SJCRH30 (cell line): ENCODE data around the gene FRAS1. TPM values are rescaled to one million over a fixed set of nuclear protein-coding genes. Genes with fewer than 3 reads are reported as not detected.
"Not testable (repeated sequence)": the region's sequence is repeated elsewhere in the genome, so short reads cannot be mapped to it uniquely, and the experiment has no call there.

ENCODE experiments used
- DNase-seq, 2 experiments: peaks; one replicate each; pipeline ENCODE4 v3.0.0-alpha.2; 2015 to 2020
- H3K27ac ChIP-seq: fragments of 250-450 bp; sonication (Bioruptor Pico); 2 replicates; pipeline ENCODE4 v1.5.1; 2020; ENCODE audit warnings: mild to moderate bottlenecking, moderate library complexity
- H3K27me3 ChIP-seq: fragments of 250-450 bp; sonication (Bioruptor Pico); 2 replicates; pipeline ENCODE4 v1.5.1; 2020; ENCODE audit warnings: mild to moderate bottlenecking, moderate library complexity
- H3K36me3 ChIP-seq: fragments of 250-450 bp; sonication (Bioruptor Pico); 2 replicates; pipeline ENCODE4 v1.5.1; 2020; ENCODE audit warnings: mild to moderate bottlenecking, moderate library complexity
- H3K4me1 ChIP-seq: fragments of 250-450 bp; sonication (Bioruptor Pico); 2 replicates; pipeline ENCODE4 v1.5.1; 2020; ENCODE audit warnings: mild to moderate bottlenecking, moderate library complexity
- H3K4me3 ChIP-seq: fragments of 250-450 bp; sonication (Bioruptor Pico); 2 replicates; pipeline ENCODE4 v1.5.1; 2020; ENCODE audit warnings: mild to moderate bottlenecking, moderate library complexity
- H3K9me3 ChIP-seq: fragments of 250-450 bp; sonication (Bioruptor Pico); replicated peaks from 2 replicates; pipeline ENCODE4 v1.5.1; 2020; ENCODE audit warnings: mild to moderate bottlenecking, moderate library complexity
- total RNA-seq: library from RNA; depleted of rRNA; stranded (reverse); fragments of >200 nt; shearing (Covaris generic); gene quantifications from 2 replicates; pipeline ENCODE4 v1.2.3, GENCODE V29; 2014

FRAS1 gene
- total RNA-seq, 1 experiment from 2014 or later = 32.8 TPM

- H3K9me3 ChIP-seq = 0 out of 2 replicates have a peak, but pooled peaks cover 8% of the 10 kb centered on the region
- no peaks in the 10 kb centered on the region for H3K27me3 ChIP-seq
- peaks cover 8% of the 10 kb centered on the region; the same call in 1 of the 2 replicates for H3K36me3 ChIP-seq
- DNase-seq = no peak
- H3K4me3 ChIP-seq = no peak overlapping the region
- H3K4me1 ChIP-seq = no peaks in the 10 kb centered on the region
- no peak overlapping the region for H3K27ac ChIP-seq
These were observed 190.6 kb downstream of the FRAS1 start for GRCh38 chr4:78247536-78248285.

DNA sequence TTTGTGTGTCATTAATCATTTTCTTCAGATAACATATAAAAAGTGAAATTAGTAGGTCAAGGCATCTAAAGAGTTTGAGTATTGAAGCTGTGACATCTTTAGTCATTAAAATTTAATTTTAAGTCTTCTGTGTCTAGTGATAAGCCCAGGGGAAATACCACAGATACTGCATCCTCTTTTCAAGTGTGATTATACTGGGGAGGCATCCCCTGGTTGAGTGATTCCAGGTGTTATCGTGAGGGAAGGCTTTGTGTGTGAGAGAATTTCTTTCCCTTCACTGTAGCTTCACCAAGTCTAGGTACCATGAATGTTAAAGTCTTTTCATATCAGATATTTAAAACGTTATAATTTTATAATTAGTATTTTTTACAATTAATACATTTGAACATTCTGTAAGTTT, 193.4 kb downstream of the FRAS1 start:
- Histone ChIP-seq H3K9me3 (peaks cover 10% of the 10 kb centered on the region; the same call in 1 of the 2 replicates), H3K4me1 (peaks cover 11% of the 10 kb centered on the region), H3K27ac (no peak overlapping the region), H3K36me3 (peaks cover 17% of the 10 kb centered on the region), H3K4me3 (no peak overlapping the region), H3K27me3 (no peaks in the 10 kb centered on the region)
- no peak for DNase-seq

- H3K27ac ChIP-seq, H3K9me3 ChIP-seq, H3K4me3 ChIP-seq, H3K27me3 ChIP-seq: not testable (repeated sequence)
- DNase-seq = peak in 1 of 2 experiments; percentile 21
- Histone ChIP-seq H3K4me1 (peaks cover 12% of the 10 kb centered on the region), H3K36me3 (peaks cover 32% of the 10 kb centered on the region)
These were observed 195.7 kb downstream of the FRAS1 start for GRCh38 chr4:78252773-78253172.

GRCh38 chr4:78254893-78255292, 197.8 kb downstream of the FRAS1 start:
- DNase-seq = peak; percentile 61 to 70
- no peak overlapping the region for H3K27ac ChIP-seq
- no peaks in the 10 kb centered on the region for H3K27me3 ChIP-seq
- H3K4me3 ChIP-seq = no peak overlapping the region
- H3K4me1 ChIP-seq = peaks cover 12% of the 10 kb centered on the region
- peaks cover 10% of the 10 kb centered on the region for H3K9me3 ChIP-seq
- peaks cover 29% of the 10 kb centered on the region for H3K36me3 ChIP-seq

- H3K36me3 ChIP-seq = peaks cover 12% of the 10 kb centered on the region
- no peak overlapping the region for H3K4me3 ChIP-seq
- H3K9me3 ChIP-seq = no peaks in the 10 kb centered on the region
- H3K27ac ChIP-seq = no peak overlapping the region
- DNase-seq = no peak
- H3K27me3 ChIP-seq = no peaks in the 10 kb centered on the region
- no peaks in the 10 kb centered on the region for H3K4me1 ChIP-seq
These were observed 207.9 kb downstream of the FRAS1 start for GRCh38 chr4:78265006-78265405.

- Histone ChIP-seq H3K4me1 (no peaks in the 10 kb centered on the region), H3K9me3 (no peaks in the 10 kb centered on the region), H3K27me3 (no peaks in the 10 kb centered on the region), H3K36me3 (peaks cover 12% of the 10 kb centered on the region), H3K27ac (no peak overlapping the region), H3K4me3 (no peak overlapping the region)
- no peak for DNase-seq
These were observed 210.7 kb downstream of the FRAS1 start for GRCh38 chr4:78267790-78268189.

DNA sequence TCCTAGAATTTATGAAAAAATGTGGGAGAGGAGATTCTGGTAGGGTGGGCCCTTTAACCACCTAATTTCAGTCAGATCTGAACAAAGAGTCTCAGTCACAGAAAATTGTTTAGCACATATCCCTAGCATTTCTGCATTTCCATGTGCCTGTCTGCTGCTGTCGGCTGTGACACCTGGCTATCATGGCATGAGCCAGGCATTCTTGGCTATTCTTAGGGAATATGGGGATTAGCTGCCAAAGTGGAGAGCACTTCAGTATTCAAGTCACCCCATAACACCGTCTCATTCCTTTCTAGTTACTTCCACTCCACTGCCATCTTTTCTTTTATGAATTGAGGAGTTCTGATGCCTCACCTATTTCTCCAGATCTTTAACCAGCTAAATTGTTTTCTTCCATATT, 211.5 kb downstream of the FRAS1 start:
- no peaks in the 10 kb centered on the region for H3K27me3 ChIP-seq
- no peak for DNase-seq
- H3K4me3 ChIP-seq = no peak overlapping the region
- 0 out of 2 replicates have a peak, but pooled peaks cover 2% of the 10 kb centered on the region for H3K9me3 ChIP-seq
- H3K27ac ChIP-seq = no peak overlapping the region
- no peaks in the 10 kb centered on the region for H3K4me1 ChIP-seq
- H3K36me3 ChIP-seq = peaks cover 15% of the 10 kb centered on the region

DNA sequence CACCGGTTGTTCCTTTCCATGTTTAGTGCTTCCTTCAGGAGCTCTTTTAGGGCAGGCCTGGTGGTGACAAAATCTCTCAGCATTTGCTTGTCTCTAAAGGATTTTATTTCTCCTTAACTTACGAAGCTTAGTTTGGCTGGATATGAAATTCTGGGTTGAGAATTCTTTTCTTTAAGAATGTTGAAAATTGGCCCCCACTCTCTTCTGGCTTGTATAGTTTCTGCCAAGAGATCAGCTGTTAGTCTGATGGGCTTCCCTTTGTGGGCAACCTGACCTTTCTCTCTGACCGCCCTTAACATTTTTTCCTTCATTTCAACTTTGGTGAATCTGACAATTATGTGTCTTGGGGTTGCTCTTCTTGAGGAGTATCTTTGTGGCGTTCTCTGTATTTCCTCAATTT, 218.3 kb downstream of the FRAS1 start:
- DNase-seq, H3K27me3 ChIP-seq, H3K27ac ChIP-seq, H3K4me3 ChIP-seq, H3K9me3 ChIP-seq, H3K4me1 ChIP-seq: not testable (repeated sequence)
- H3K36me3 ChIP-seq = peaks cover 15% of the 10 kb centered on the region; the same call in 1 of the 2 replicates

DNA sequence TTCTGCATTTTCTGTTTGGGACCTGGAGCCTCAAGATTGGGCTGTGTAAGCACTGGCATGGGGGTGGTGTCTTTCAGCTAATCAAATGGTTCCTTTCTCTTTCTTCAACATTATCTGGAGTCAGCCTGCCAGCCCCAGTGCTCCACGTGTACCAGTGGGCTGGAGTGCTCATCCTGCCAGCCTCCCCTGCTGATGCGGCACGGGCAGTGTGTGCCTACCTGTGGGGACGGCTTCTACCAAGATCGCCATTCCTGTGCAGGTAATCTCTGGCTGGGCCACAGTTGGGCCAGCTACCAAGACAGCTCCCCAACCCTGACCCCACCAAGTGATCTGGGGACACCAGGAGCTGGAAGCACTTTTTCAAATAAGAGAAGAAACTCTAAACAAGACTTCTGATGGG, 229.2 kb downstream of the FRAS1 start:
- Histone ChIP-seq H3K27ac (no peak overlapping the region), H3K4me3 (no peak overlapping the region), H3K9me3 (no peaks in the 10 kb centered on the region), H3K36me3 (peaks cover 18% of the 10 kb centered on the region), H3K27me3 (no peaks in the 10 kb centered on the region), H3K4me1 (peaks cover 4% of the 10 kb centered on the region)
- no peak for DNase-seq

DNA sequence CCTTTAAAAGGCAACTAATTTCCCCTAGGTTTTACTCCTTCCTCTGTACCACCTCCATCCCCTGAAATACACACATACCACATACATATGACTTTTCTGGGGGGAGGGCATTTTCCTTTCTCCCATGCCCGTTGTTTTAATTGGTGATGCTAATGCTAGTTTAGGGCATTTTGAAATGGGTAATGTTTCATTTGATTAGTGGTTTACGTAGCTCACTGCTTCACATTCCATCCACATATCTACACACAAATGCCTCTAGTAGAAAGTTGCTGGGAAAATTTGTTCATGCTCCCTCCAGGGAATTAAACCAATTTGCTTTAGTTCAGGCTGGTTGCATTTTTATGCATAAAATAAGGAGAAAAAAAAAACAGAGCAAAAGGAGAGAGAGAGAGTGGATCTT, 231.2 kb downstream of the FRAS1 start:
- DNase-seq = no peak
- Histone ChIP-seq H3K27me3 (no peaks in the 10 kb centered on the region), H3K4me1 (peaks cover 23% of the 10 kb centered on the region), H3K27ac (no peak overlapping the region), H3K36me3 (peaks cover 22% of the 10 kb centered on the region), H3K9me3 (no peaks in the 10 kb centered on the region), H3K4me3 (no peak overlapping the region)

- H3K27ac ChIP-seq = no peak overlapping the region
These were observed 234.2 kb downstream of the FRAS1 start for GRCh38 chr4:78291277-78291676.

GRCh38 chr4:78292341-78292740, 235.2 kb downstream of the FRAS1 start:
- peaks cover 13% of the 10 kb centered on the region for H3K36me3 ChIP-seq
- H3K4me1 ChIP-seq = peaks cover 43% of the 10 kb centered on the region
- no peaks in the 10 kb centered on the region for H3K27me3 ChIP-seq
- no peak overlapping the region for H3K4me3 ChIP-seq
- no peaks in the 10 kb centered on the region for H3K9me3 ChIP-seq
- no peak for DNase-seq
- H3K27ac ChIP-seq = peak overlapping the region; percentile 81; the same call in 1 of the 2 replicates

More at GRCh38 chr4:78291277-78291676, 234.2 kb downstream of the FRAS1 start:
- H3K4me1 ChIP-seq = peaks cover 40% of the 10 kb centered on the region
- H3K36me3 ChIP-seq = peaks cover 19% of the 10 kb centered on the region
- H3K4me3 ChIP-seq = no peak overlapping the region
- no peaks in the 10 kb centered on the region for H3K27me3 ChIP-seq
- H3K9me3 ChIP-seq = no peaks in the 10 kb centered on the region
- DNase-seq = no peak

DNA sequence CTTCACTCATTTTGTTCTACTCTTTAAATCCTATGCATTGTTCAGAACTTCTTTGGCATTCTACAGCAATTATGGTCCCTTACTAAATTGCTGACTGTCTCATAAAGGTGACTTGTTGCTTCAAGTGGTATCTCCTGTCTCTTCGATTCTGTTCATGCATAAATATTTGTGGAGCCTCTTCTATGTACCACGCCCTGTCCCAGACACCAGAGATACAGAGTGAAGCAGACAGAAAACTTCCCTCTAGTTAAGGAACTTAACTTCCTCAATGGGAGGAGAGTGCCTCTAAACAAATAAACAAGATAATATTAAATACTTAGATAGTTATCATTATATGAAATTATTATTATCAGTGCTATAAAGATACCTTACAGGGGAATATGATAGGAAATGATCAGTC, 235.7 kb downstream of the FRAS1 start:
- H3K27ac ChIP-seq = peak overlapping the region; percentile 81
- no peaks in the 10 kb centered on the region for H3K9me3 ChIP-seq
- peaks cover 47% of the 10 kb centered on the region for H3K4me1 ChIP-seq
- H3K36me3 ChIP-seq = peaks cover 10% of the 10 kb centered on the region
- DNase-seq = no peak
- H3K27me3 ChIP-seq = no peaks in the 10 kb centered on the region
- H3K4me3 ChIP-seq = no peak overlapping the region

GRCh38 chr4:78293348-78293747, 236.2 kb downstream of the FRAS1 start:
- no peak for DNase-seq
- peaks cover 11% of the 10 kb centered on the region; the same call in 1 of the 2 replicates for H3K36me3 ChIP-seq
- no peaks in the 10 kb centered on the region for H3K27me3 ChIP-seq
- peaks cover 45% of the 10 kb centered on the region for H3K4me1 ChIP-seq
- H3K27ac ChIP-seq = peak overlapping the region; percentile 81
- no peak overlapping the region for H3K4me3 ChIP-seq
- no peaks in the 10 kb centered on the region for H3K9me3 ChIP-seq

- Histone ChIP-seq H3K36me3 (peaks cover 10% of the 10 kb centered on the region; the same call in 1 of the 2 replicates), H3K4me1 (peaks cover 50% of the 10 kb centered on the region), H3K4me3 (no peak overlapping the region), H3K27me3 (no peaks in the 10 kb centered on the region), H3K27ac (peak overlapping the region; percentile 81), H3K9me3 (no peaks in the 10 kb centered on the region)
- DNase-seq = peak; percentile 97 to 98
These were observed 236.7 kb downstream of the FRAS1 start for GRCh38 chr4:78293821-78294301.
